Measurements from ENCODE around the gene GLS2. TPM values are rescaled to one million over a fixed set of nuclear protein-coding genes. Genes with fewer than 3 reads are reported as not detected.

GLS2 gene
- total RNA-seq, 1 donor from 2014 or later = 2.3 TPM

GRCh38 chr12:56469007-56469930 lies 18.7 kb downstream of the GLS2 start:
- H4K20me1 ChIP-seq (ENCODE audit: low read depth) = no peaks in the 10 kb centered on the region
- no peaks in the 10 kb centered on the region for H3K9me3 Mint-ChIP-seq
- H3K36me3 Mint-ChIP-seq = peaks cover 8% of the 10 kb centered on the region
- no peaks in the 10 kb centered on the region for H3K9me3 ChIP-seq (ENCODE audit: low read depth)
- peaks cover 10% of the 10 kb centered on the region for H3K4me1 ChIP-seq
- H3K27ac Mint-ChIP-seq = peak overlapping the region; percentile 95
- peak overlapping the region; percentile 93 for H3K4me3 ChIP-seq
- peaks cover 2% of the 10 kb centered on the region for H3K27me3 Mint-ChIP-seq (ENCODE audit: insufficient read depth, low read depth)
- no peaks in the 10 kb centered on the region for H3K36me3 ChIP-seq
- H3K27ac ChIP-seq = no peak overlapping the region
- H3K4me1 Mint-ChIP-seq = peaks cover 18% of the 10 kb centered on the region
- H2AFZ ChIP-seq (replicated peaks) = peak overlapping the region; percentile 83
- TF ChIP-seq EZH2 (IDR thresholded peaks at IDR 0.05) = no peak
- no peak for TF ChIP-seq EZH2phosphoT487 (IDR thresholded peaks at IDR 0.05)
- TF ChIP-seq, protein P1, sequence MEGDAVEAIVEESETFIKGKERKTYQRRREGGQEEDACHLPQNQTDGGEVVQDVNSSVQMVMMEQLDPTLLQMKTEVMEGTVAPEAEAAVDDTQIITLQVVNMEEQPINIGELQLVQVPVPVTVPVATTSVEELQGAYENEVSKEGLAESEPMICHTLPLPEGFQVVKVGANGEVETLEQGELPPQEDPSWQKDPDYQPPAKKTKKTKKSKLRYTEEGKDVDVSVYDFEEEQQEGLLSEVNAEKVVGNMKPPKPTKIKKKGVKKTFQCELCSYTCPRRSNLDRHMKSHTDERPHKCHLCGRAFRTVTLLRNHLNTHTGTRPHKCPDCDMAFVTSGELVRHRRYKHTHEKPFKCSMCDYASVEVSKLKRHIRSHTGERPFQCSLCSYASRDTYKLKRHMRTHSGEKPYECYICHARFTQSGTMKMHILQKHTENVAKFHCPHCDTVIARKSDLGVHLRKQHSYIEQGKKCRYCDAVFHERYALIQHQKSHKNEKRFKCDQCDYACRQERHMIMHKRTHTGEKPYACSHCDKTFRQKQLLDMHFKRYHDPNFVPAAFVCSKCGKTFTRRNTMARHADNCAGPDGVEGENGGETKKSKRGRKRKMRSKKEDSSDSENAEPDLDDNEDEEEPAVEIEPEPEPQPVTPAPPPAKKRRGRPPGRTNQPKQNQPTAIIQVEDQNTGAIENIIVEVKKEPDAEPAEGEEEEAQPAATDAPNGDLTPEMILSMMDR (IDR thresholded peaks at IDR 0.05) = no peak
- peaks cover 38% of the 10 kb centered on the region for H3K79me2 ChIP-seq (ENCODE audit: low read depth)
- no peaks in the 10 kb centered on the region for H3K27me3 ChIP-seq
- peak overlapping the region; percentile 91 for H3K9ac ChIP-seq
- no peak for DNase-seq (ENCODE audit: low spot score)
- peaks cover 19% of the 10 kb centered on the region for H3F3A ChIP-seq (ENCODE audit: low read depth)
- H3K4me3 Mint-ChIP-seq = peak overlapping the region; percentile 97
- peak overlapping the region; percentile 95 for H3K4me2 ChIP-seq

- Mint-ChIP-seq H3K27me3 (ENCODE audit: insufficient read depth, low read depth) (peaks cover 2% of the 10 kb centered on the region), H3K4me1 (peaks cover 22% of the 10 kb centered on the region), H3K9me3 (no peaks in the 10 kb centered on the region), H3K27ac (peak within 1 kb of the TSS; percentile 95), H3K36me3 (peaks cover 8% of the 10 kb centered on the region), H3K4me3 (peak within 1 kb of the TSS; percentile 97)
- Histone ChIP-seq H3F3A (ENCODE audit: low read depth) (peaks cover 26% of the 10 kb centered on the region), H3K4me3 (peak within 1 kb of the TSS; percentile 93), H2AFZ (replicated peaks) (peak within 1 kb of the TSS; percentile 83), H3K9me3 (ENCODE audit: low read depth) (no peaks in the 10 kb centered on the region), H3K4me1 (peaks cover 18% of the 10 kb centered on the region), H3K4me2 (peak within 1 kb of the TSS; percentile 95), H3K36me3 (no peaks in the 10 kb centered on the region), H3K9ac (peak within 1 kb of the TSS; percentile 91), H3K27ac (peak within 1 kb of the TSS; percentile 56), H3K79me2 (ENCODE audit: low read depth) (peaks cover 38% of the 10 kb centered on the region), H3K27me3 (no peaks in the 10 kb centered on the region), H4K20me1 (ENCODE audit: low read depth) (no peaks in the 10 kb centered on the region)
- DNase-seq (ENCODE audit: low spot score) = peak; percentile 97
- TF ChIP-seq, protein P1 (IDR thresholded peaks at IDR 0.05) = peak; percentile 46
- no peak for TF ChIP-seq EZH2 (IDR thresholded peaks at IDR 0.05)
Observed at GRCh38 chr12:56468216-56469006, 19.6 kb downstream of the GLS2 start, which contains the start of gene SPRYD4. Gene SPRYD4, plus strand, starts transcription at chr12:56468578. Its CDS starts 14 bp downstream, at chr12:56468592.

DNA sequence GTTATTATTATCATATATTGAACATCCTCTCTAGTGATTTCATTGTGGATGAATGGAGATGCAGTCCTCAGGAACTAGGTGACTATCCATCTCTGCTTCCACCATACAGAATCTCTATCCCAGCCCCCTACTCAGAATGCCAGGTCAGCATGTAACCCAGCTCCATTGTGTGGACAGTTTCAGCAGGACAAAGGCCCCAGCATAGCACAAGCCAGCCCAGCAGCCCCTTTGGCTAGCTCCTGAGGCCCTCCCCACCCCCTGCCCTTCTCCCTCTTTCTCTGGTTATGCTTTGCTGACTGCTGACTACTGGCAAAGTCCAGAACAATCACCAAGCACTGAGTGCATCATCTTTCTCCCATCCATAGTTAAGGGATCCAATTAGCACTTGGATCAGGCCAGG lies 25.4 kb downstream of the GLS2 start:
- TF ChIP-seq, protein P1 (IDR thresholded peaks at IDR 0.05) = no peak
- TF ChIP-seq EZH2phosphoT487 (IDR thresholded peaks at IDR 0.05) (no peak), EZH2 (IDR thresholded peaks at IDR 0.05) (no peak)
- Histone ChIP-seq H3K9ac (no peak overlapping the region), H3K27ac (peak overlapping the region; percentile 85), H3K4me3 (no peak overlapping the region), H3K36me3 (no peaks in the 10 kb centered on the region), H3K9me3 (ENCODE audit: low read depth) (no peaks in the 10 kb centered on the region), H3F3A (ENCODE audit: low read depth) (peaks cover 48% of the 10 kb centered on the region), H4K20me1 (ENCODE audit: low read depth) (no peaks in the 10 kb centered on the region), H3K4me1 (peaks cover 22% of the 10 kb centered on the region), H2AFZ (replicated peaks) (peak overlapping the region; percentile 48), H3K79me2 (ENCODE audit: low read depth) (no peaks in the 10 kb centered on the region), H3K4me2 (peak overlapping the region; percentile 60), H3K27me3 (no peaks in the 10 kb centered on the region)
- Mint-ChIP-seq H3K36me3 (no peaks in the 10 kb centered on the region), H3K27ac (peak overlapping the region; percentile 88), H3K4me3 (peak overlapping the region; percentile 28), H3K9me3 (no peaks in the 10 kb centered on the region), H3K4me1 (peaks cover 19% of the 10 kb centered on the region), H3K27me3 (ENCODE audit: insufficient read depth, low read depth) (peaks cover 2% of the 10 kb centered on the region)
- DNase-seq (ENCODE audit: low spot score) = peak; percentile 88

Measured in neural progenitor cell (in vitro differentiated cells).